Fibroblast of skin of scalp (primary cell): Measurements from ENCODE around the gene TBC1D9.

Source experiments
- DNase-seq: peaks from one replicate; pipeline ENCODE4 v3.0.0-alpha.2; 2013

TBC1D9 gene

DNA sequence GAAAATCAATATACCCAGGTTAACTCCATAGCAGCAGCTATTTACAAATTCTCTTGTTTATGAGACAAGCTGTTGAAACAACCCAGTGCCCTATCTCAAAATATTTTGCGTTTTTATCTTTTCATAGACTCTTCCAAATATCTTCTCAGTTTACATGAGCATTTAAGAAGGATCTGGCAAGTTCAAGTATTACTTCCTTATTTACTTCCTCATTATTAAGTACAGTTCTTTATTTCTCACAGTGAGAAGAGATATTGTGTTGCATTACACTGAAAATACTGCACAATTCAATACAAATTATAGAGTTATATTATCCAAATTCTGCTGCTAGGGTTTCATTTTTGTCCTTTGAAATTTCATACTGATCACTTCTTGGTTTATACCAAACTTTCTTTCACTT lies 143.8 kb downstream of the TBC1D9 start:
- no peak for DNase-seq

DNA sequence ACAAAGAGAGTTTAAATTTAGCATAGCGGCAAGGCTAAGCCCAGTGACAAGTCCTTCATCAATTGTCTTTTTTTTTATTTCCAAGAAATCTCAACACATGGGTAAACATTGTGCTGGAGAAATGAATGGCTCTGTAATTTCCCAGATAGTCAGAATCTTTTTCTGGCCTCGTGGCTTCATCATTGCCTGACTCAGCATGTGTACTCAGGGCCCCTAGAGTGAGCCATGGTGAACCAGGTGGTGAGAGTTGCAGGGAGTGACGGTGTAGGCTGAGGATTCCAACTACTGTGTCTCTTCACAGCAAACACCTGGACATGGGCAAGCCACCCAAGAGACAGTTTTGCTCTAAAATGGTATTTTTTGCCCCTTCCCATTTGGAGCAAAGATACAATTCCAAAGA lies 144.3 kb downstream of the TBC1D9 start:
- DNase-seq = no peak

DNA sequence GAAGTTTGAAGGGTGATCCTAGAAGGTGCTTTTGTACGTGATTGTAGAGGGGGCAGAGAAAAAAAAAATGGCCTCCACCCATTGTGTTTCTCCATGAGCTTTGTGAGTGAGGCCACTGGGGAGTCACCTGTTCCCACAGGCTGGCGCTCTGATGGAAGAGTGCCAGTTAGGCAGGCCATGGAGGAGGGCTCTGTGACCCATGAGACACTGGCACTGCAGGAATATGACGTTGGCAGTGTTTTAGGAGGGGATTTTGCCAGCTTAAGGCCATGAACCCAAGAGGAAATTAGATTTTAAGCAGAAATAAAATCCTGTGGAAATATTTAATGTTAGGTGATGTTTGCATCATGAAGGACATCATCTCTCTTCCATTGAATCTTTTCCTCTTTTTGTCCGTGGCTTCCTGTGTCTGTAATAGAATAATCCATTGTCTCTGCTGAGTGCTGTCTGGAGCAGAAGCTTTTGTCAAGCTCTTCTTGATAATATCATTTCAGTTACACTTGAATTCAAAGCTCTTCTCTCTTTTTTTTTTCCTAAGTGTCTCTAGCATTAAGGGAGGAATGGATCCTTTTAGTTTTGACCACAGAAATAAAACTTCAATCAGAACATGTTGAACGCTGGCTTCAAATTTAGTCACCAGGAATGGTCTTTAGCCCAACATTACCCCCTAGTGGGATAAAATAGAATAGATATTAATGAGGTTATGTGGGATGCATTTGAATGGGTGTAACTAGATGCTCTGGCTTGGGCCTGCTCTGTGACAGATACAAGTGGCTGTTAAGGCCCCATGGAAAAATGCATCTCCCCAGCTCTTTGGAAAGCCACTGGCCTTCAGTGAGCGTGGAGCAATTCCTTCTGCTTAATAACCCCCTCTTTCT lies 146.4 kb downstream of the TBC1D9 start:
- DNase-seq = peak; percentile 56

DNA sequence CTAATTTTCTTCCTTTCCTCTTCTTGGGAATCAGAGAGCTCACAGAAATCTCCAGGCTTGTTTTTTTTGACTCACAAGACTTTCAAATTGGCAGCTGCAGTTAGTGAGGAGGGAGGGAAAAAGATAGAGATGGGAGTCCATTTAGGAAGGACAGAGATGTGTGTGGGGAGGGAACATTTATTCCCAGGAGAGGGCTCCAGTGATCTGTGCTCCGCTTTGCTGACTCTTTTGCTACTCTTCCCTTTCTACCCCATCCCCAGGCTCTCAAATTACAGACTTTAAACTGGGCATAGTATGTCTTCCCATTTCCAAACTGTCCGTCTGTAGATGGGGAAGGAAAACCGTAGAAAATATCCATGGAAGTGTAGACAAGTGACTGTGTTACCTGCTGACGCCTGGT lies 148.3 kb downstream of the TBC1D9 start:
- no peak for DNase-seq

DNA sequence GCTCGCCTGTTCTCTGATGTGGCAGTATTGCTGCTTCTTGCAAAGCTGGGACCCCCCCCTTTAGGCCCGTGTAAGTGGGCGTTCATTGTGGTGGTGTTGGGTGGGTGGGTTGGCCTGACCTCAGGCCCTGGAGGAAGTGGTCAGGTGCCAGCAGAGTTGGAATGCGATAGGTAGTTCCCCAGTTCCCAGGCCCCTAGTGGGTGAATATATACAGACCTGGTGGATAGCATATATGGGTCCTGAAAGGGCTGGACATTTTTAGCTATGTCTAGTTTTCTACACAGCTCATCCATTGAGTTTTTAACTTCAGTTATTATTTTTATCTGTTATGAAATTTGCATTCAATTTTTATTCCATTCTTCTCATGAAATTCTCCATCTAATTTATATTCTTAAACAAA lies 151.6 kb downstream of the TBC1D9 start:
- DNase-seq = no peak

DNA sequence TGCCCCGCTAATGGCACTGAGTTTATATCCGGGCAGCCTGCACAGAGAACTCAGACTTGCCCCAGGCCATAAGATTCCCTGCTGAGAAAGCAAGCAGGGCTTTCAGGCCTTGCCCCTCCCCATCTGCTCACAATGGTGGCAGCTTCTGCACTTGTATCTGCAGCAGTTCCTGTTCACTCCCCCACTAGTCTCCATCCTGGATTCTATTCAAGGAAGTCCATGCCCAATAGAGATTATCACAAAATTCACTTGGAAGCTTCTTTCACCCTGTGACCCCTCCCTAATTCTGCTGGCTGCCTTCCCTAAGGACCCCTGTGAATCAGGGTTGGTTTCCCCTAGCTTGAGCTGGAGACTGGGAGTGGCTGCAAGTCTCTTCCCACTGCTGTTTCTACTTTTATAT lies 152.9 kb downstream of the TBC1D9 start:
- DNase-seq = no peak

DNA sequence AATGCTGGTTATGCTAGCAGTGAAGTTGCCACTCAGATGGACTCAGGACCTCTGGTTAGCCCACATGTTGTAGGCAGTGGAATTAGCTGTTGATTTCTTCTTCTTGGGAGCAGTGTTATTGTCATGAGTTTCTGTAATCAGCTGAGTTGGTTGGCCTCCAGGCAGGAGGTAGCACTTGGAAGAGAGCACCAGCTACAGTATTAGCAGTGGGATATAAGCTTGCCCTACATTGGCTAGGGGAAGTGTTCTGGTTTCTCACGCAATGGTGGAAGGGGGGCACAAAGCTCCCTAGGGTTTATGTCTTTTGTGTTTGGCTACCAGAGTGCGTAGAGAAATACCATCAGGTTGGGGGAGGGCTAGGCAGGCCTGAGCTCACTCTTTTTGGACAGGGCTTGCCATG lies 153.5 kb downstream of the TBC1D9 start:
- no peak for DNase-seq

DNA sequence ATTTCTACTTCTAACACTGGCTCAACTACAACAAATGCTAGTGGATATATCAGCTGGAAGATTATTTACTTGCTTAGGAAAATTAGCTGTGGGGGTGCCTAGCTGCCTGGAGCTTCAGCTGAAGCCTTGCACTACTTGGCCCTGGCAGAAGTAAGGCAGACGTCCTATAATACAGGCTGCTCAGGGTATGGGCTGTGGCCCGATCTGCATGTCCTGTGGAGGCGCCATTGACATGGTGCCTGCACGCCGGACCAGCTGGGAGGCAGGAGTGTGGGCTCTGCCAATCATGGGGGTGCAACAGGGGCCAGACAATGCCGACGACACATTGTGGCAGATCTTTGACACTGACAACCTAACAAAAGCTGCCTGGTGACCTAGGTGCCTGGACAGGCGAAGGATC lies 155.8 kb downstream of the TBC1D9 start:
- DNase-seq = no peak

DNA sequence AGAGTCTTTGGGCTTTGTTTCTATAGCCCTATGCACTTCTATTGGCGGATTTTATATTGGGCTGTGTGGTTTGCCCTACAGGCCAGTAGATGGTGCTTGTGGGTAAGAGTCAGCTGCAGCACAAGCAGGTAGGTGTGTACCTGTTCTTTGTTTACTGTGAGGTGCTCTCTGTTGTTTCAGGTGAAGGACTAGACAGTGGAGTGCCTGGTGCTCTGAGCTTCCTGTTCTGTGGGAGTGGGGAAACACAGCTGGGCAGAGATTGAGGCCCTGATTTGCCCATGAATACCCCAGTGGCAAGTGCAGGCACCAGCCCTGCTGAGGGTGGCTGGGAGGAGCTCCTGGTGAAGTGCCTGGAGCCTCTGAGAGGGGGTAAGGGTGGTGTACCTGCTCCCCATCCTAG lies 161.1 kb downstream of the TBC1D9 start:
- DNase-seq = no peak

DNA sequence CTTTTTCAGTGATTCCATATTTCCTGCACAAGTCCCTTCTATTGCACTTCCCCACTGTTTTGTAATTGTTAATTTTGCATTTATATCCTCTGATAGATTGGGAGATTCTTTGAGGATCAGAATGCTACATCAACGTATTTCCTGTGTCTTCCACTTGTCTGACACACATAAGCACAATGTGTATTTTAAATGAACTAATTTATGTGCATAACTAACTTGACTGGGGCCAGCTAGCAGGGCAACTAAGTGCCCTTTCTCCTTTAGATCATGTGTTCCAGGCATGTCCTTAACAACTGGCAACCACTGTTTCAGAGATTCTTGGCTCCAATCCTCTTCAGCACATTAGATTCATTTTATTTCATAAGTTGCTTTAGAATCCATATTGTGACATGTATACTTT lies 171.7 kb downstream of the TBC1D9 start:
- no peak for DNase-seq

DNA sequence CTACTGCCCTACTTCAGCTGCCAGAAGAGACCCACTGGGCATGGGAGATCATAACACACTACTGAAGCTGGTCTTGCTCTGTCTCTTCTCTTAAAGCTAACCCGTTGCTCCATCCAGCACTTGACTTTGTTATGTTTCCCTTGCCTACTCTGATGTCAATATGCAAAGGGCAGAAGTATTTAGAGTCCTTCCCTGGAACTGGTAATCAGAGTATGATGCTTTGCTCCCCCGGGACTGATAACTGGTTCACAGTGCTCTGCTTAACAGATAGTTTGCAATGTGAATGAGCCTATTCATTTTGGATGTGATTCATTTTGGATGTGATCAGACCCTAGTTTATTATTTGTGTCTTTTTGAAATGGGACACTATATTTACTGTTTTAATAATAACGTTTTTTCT lies 175.1 kb downstream of the TBC1D9 start:
- no peak for DNase-seq

DNA sequence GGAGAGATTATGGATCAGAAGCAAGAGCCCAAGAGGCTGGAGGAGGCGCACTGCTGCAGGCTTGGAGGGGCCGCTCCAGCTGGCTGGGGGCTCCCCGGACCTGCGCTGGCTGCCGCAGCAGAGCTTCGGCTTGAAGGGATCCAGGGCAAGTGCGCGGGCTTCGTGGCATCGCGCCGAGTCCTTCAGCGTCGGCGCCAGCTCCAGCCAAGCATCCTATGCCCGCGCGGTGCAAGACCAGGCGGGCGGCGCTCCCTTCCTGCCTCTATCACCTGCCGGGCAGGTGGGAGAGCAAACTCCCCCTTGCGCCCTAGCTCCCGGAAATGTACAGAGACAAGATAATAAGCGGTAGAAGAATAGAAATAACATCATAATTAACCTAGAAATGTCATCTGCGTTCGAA lies 176.9 kb downstream of the TBC1D9 start:
- DNase-seq = no peak

DNA sequence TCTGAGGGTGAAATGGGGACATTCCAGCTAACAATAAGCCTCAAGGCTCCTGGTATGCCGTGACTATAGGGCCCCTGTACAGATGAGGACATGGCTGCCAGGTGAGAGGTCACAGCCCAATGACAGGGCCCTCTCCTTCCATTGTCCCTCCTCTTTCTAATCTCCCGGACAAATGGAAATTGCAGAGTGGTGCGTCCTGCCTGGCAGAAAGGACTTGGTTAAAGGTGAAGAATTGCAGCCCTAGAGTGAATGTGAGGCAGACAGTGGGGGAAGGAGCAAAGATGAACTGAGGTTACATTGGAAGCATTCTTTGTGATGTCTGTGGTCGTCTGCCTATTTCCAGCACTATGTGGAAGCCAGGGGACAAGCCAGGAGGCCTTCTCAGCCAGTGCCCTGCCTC lies 180.7 kb downstream of the TBC1D9 start:
- DNase-seq = no peak

DNA sequence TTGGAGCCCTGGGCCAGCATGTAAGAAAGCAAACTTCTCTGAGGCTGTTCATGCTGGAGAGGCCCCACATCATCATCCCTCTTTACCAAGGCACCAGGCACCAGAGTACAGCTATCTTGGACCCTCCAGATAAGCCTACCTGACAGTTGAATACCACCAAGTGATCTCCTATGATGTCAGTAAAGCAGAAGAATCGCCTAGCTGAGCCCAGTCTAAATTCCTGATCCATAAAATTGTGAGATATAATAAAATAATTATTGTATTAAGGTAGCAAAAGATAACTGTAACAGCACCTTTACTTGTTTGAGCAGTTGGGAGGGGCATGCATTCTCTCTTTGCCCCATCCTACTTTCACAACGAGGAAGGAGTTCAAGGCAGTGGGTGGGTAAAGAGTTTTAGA lies 184.6 kb downstream of the TBC1D9 start:
- no peak for DNase-seq
